Fibroblast of gingiva (primary cell): Measurements from ENCODE around the gene TMEM144.
A peak's percentile ranks its signal among the peaks of the same experiment; 100 is the strongest.

Experiments used
- DNase-seq: peaks from one replicate; pipeline ENCODE4 v3.0.0-alpha.2; 2011; ENCODE audit warnings: low read depth

Gene TMEM144

GRCh38 chr4:158236304-158237030 lies 26.2 kb downstream of the TMEM144 start:
- no peak for DNase-seq

GRCh38 chr4:158238575-158238974 lies 28.3 kb downstream of the TMEM144 start:
- DNase-seq = no peak

GRCh38 chr4:158239196-158239595 lies 28.9 kb downstream of the TMEM144 start:
- no peak for DNase-seq

- no peak for DNase-seq
Observed at GRCh38 chr4:158243071-158243470, 32.8 kb downstream of the TMEM144 start.

- no peak for DNase-seq
Observed at GRCh38 chr4:158250321-158250720, 40.0 kb downstream of the TMEM144 start.

- peak; percentile 54 for DNase-seq
Observed at GRCh38 chr4:158253350-158253980, 43.2 kb downstream of the TMEM144 start.

GRCh38 chr4:158254292-158254691 lies 44.0 kb downstream of the TMEM144 start:
- no peak for DNase-seq

- DNase-seq = peak; percentile 59
Observed at GRCh38 chr4:158255727-158256324, 45.5 kb downstream of the TMEM144 start.

- DNase-seq = peak; percentile 4
Observed at GRCh38 chr4:158259955-158260575, 49.8 kb downstream of the TMEM144 start.

- DNase-seq = no peak
Observed at GRCh38 chr4:158261480-158261879, 51.2 kb downstream of the TMEM144 start.

- no peak for DNase-seq
Observed at GRCh38 chr4:158268553-158268952, 58.3 kb downstream of the TMEM144 start.

- no peak for DNase-seq
Observed at GRCh38 chr4:158274636-158275035, 64.3 kb downstream of the TMEM144 start.

- DNase-seq = no peak
Observed at GRCh38 chr4:158277558-158277957, 67.3 kb downstream of the TMEM144 start.

- peak; percentile 51 for DNase-seq
Observed at GRCh38 chr4:158279052-158279451, 68.8 kb downstream of the TMEM144 start.

- peak; percentile 41 for DNase-seq
Observed at GRCh38 chr4:158280856-158281255, 70.6 kb downstream of the TMEM144 start.

GRCh38 chr4:158282252-158282651 lies 72.0 kb downstream of the TMEM144 start:
- DNase-seq = no peak

- no peak for DNase-seq
Observed at GRCh38 chr4:158285429-158286216, 75.3 kb downstream of the TMEM144 start.

- no peak for DNase-seq
Observed at GRCh38 chr4:158290912-158291311, 80.6 kb downstream of the TMEM144 start.

- no peak for DNase-seq
Observed at GRCh38 chr4:158291334-158292055, 81.2 kb downstream of the TMEM144 start.

- DNase-seq = no peak
Observed at GRCh38 chr4:158292156-158292555, 81.9 kb downstream of the TMEM144 start.

- DNase-seq = no peak
Observed at GRCh38 chr4:158295053-158295452, 84.8 kb downstream of the TMEM144 start.
